ENCODE data around the gene CCDC7.

The CCDC7 gene

GRCh38 chr10:32426186-32426585 lies 19.8 kb upstream of the CCDC7 start:
- no peak overlapping the region for H2BK12ac ChIP-seq (ENCODE audit: low read length)
- no peak overlapping the region for H3K14ac ChIP-seq (ENCODE audit: low read length)
- no peak overlapping the region for H3K23ac ChIP-seq (ENCODE audit: low read length)
- H3K18ac ChIP-seq (ENCODE audit: low read length), result no peak overlapping the region
- H2AFZ ChIP-seq (ENCODE audit: insufficient read depth, low read length, poor library complexity), result no peak overlapping the region
- H3K9ac ChIP-seq (ENCODE audit: low read length), result no peak overlapping the region
- no peak overlapping the region for H4K12ac ChIP-seq (ENCODE audit: low read depth, low read length)
- H3K4ac ChIP-seq (ENCODE audit: low read depth, low read length), result no peak overlapping the region
- no peak overlapping the region for H2BK120ac ChIP-seq (ENCODE audit: insufficient read depth, low read length, poor library complexity)
- no CpG with 5 or more reads among the region's 2 CpGs for WGBS (ENCODE audit: extremely low coverage, insufficient coverage, insufficient read length)
- no peak overlapping the region for H3K4me2 ChIP-seq (ENCODE audit: low read length)
- no peaks in the 10 kb centered on the region for H3K79me2 ChIP-seq (ENCODE audit: control insufficient read depth, insufficient read depth, low read length, poor library complexity)
- no peak overlapping the region for H4K91ac ChIP-seq (ENCODE audit: low read depth, low read length)
- no peaks in the 10 kb centered on the region for H3K79me1 ChIP-seq (ENCODE audit: low read length)
- H3K4me3 ChIP-seq (ENCODE audit: low read depth, low read length), result no peak overlapping the region
- no peak overlapping the region for H2AK5ac ChIP-seq (ENCODE audit: low read length)
- DNase-seq, result no peak
- no peak overlapping the region for H4K8ac ChIP-seq (ENCODE audit: low read depth, low read length)
- H3K27me3 ChIP-seq (ENCODE audit: insufficient read depth, low read length), result no peaks in the 10 kb centered on the region
- no peaks in the 10 kb centered on the region for H3K9me3 ChIP-seq (ENCODE audit: insufficient read depth, low read depth, low read length)
- no peak overlapping the region for H3K27ac ChIP-seq (ENCODE audit: low read depth, low read length)
- H3K4me1 ChIP-seq (ENCODE audit: control insufficient read depth in 1 of 2, insufficient read depth in 2 of 2, low read length in 2 of 2), result no peaks in the 10 kb centered on the region
- H2BK5ac ChIP-seq (ENCODE audit: low read depth, low read length, poor library complexity), result no peak overlapping the region
- peaks cover 0 to 2% of the 10 kb centered on the region in 2 experiments for H3K36me3 ChIP-seq (ENCODE audit: control insufficient read depth in 1 of 2, insufficient read depth in 2 of 2, low read length in 2 of 2)

- H3K14ac ChIP-seq (ENCODE audit: low read length), result no peak overlapping the region
- no peak overlapping the region for H4K8ac ChIP-seq (ENCODE audit: low read depth, low read length)
- H2AK5ac ChIP-seq (ENCODE audit: low read length), result no peak overlapping the region
- H3K23ac ChIP-seq (ENCODE audit: low read length), result no peak overlapping the region
- H3K4me2 ChIP-seq (ENCODE audit: low read length), result no peak overlapping the region
- H3K79me2 ChIP-seq (ENCODE audit: control insufficient read depth, insufficient read depth, low read length, poor library complexity), result no peaks in the 10 kb centered on the region
- no peaks in the 10 kb centered on the region for H3K79me1 ChIP-seq (ENCODE audit: low read length)
- H2BK5ac ChIP-seq (ENCODE audit: low read depth, low read length, poor library complexity), result no peak overlapping the region
- no peaks in the 10 kb centered on the region for H3K4me1 ChIP-seq (ENCODE audit: control insufficient read depth in 1 of 2, insufficient read depth in 2 of 2, low read length in 2 of 2)
- no peak for DNase-seq
- no peak overlapping the region for H3K4ac ChIP-seq (ENCODE audit: low read depth, low read length)
- no peaks in the 10 kb centered on the region for H3K36me3 ChIP-seq (ENCODE audit: control insufficient read depth in 1 of 2, insufficient read depth in 2 of 2, low read length in 2 of 2)
- no peak overlapping the region for H2BK120ac ChIP-seq (ENCODE audit: insufficient read depth, low read length, poor library complexity)
- no peaks in the 10 kb centered on the region for H3K9me3 ChIP-seq (ENCODE audit: insufficient read depth, low read depth, low read length)
- no peak overlapping the region for H2BK12ac ChIP-seq (ENCODE audit: low read length)
- H3K4me3 ChIP-seq (ENCODE audit: low read depth, low read length), result no peak overlapping the region
- no peak overlapping the region for H4K91ac ChIP-seq (ENCODE audit: low read depth, low read length)
- no peak overlapping the region for H2AFZ ChIP-seq (ENCODE audit: insufficient read depth, low read length, poor library complexity)
- H3K9ac ChIP-seq (ENCODE audit: low read length), result no peak overlapping the region
- H4K12ac ChIP-seq (ENCODE audit: low read depth, low read length), result no peak overlapping the region
- H3K27me3 ChIP-seq (ENCODE audit: insufficient read depth, low read length), result no peaks in the 10 kb centered on the region
- H3K27ac ChIP-seq (ENCODE audit: low read depth, low read length), result no peak overlapping the region
- no CpG with 5 or more reads among the region's 1 CpG for WGBS (ENCODE audit: extremely low coverage, insufficient coverage, insufficient read length)
- H3K18ac ChIP-seq (ENCODE audit: low read length), result no peak overlapping the region
Measured at GRCh38 chr10:32433542-32433941, 12.4 kb upstream of the CCDC7 start.

- no peak for DNase-seq
- H3K27ac ChIP-seq (ENCODE audit: low read depth, low read length), result no peak overlapping the region
- no peaks in the 10 kb centered on the region for H3K36me3 ChIP-seq (ENCODE audit: control insufficient read depth in 1 of 2, insufficient read depth in 2 of 2, low read length in 2 of 2)
- no peak overlapping the region for H3K4me2 ChIP-seq (ENCODE audit: low read length)
- no peak overlapping the region for H2BK5ac ChIP-seq (ENCODE audit: low read depth, low read length, poor library complexity)
- H3K9ac ChIP-seq (ENCODE audit: low read length), result no peak overlapping the region
- no peak overlapping the region for H4K8ac ChIP-seq (ENCODE audit: low read depth, low read length)
- no peak overlapping the region for H3K23ac ChIP-seq (ENCODE audit: low read length)
- H3K79me1 ChIP-seq (ENCODE audit: low read length), result no peaks in the 10 kb centered on the region
- H3K14ac ChIP-seq (ENCODE audit: low read length), result no peak overlapping the region
- no peak overlapping the region for H4K12ac ChIP-seq (ENCODE audit: low read depth, low read length)
- H3K9me3 ChIP-seq (ENCODE audit: insufficient read depth, low read depth, low read length), result no peaks in the 10 kb centered on the region
- H3K4me3 ChIP-seq (ENCODE audit: low read depth, low read length), result no peak overlapping the region
- H3K4me1 ChIP-seq (ENCODE audit: control insufficient read depth in 1 of 2, insufficient read depth in 2 of 2, low read length in 2 of 2), result no peaks in the 10 kb centered on the region
- no peak overlapping the region for H3K18ac ChIP-seq (ENCODE audit: low read length)
- H3K4ac ChIP-seq (ENCODE audit: low read depth, low read length), result no peak overlapping the region
- H2BK12ac ChIP-seq (ENCODE audit: low read length), result no peak overlapping the region
- no peak overlapping the region for H4K91ac ChIP-seq (ENCODE audit: low read depth, low read length)
- no peaks in the 10 kb centered on the region for H3K27me3 ChIP-seq (ENCODE audit: insufficient read depth, low read length)
- no peak overlapping the region for H2AFZ ChIP-seq (ENCODE audit: insufficient read depth, low read length, poor library complexity)
- no peak overlapping the region for H2AK5ac ChIP-seq (ENCODE audit: low read length)
- no peak overlapping the region for H2BK120ac ChIP-seq (ENCODE audit: insufficient read depth, low read length, poor library complexity)
- no peaks in the 10 kb centered on the region for H3K79me2 ChIP-seq (ENCODE audit: control insufficient read depth, insufficient read depth, low read length, poor library complexity)
Measured at GRCh38 chr10:32436215-32436614, 9.7 kb upstream of the CCDC7 start.

GRCh38 chr10:32437334-32437733 lies 8.6 kb upstream of the CCDC7 start:
- Histone ChIP-seq H2BK120ac (ENCODE audit: insufficient read depth, low read length, poor library complexity) (no peak overlapping the region), H3K18ac (ENCODE audit: low read length) (no peak overlapping the region), H3K14ac (ENCODE audit: low read length) (no peak overlapping the region), H2BK5ac (ENCODE audit: low read depth, low read length, poor library complexity) (no peak overlapping the region), H3K9ac (ENCODE audit: low read length) (no peak overlapping the region), H3K4me1 (ENCODE audit: control insufficient read depth in 1 of 2, insufficient read depth in 2 of 2, low read length in 2 of 2) (no peaks in the 10 kb centered on the region), H2AK5ac (ENCODE audit: low read length) (no peak overlapping the region), H3K4ac (ENCODE audit: low read depth, low read length) (no peak overlapping the region), H2AFZ (ENCODE audit: insufficient read depth, low read length, poor library complexity) (no peak overlapping the region), H3K23ac (ENCODE audit: low read length) (no peak overlapping the region), H3K4me2 (ENCODE audit: low read length) (no peak overlapping the region), H3K9me3 (ENCODE audit: insufficient read depth, low read depth, low read length) (no peaks in the 10 kb centered on the region), H4K12ac (ENCODE audit: low read depth, low read length) (no peak overlapping the region), H3K79me2 (ENCODE audit: control insufficient read depth, insufficient read depth, low read length, poor library complexity) (no peaks in the 10 kb centered on the region), H4K8ac (ENCODE audit: low read depth, low read length) (no peak overlapping the region), H3K4me3 (ENCODE audit: low read depth, low read length) (no peak overlapping the region), H3K27me3 (ENCODE audit: insufficient read depth, low read length) (no peaks in the 10 kb centered on the region), H4K91ac (ENCODE audit: low read depth, low read length) (no peak overlapping the region), H3K27ac (ENCODE audit: low read depth, low read length) (no peak overlapping the region), H3K36me3 (ENCODE audit: control insufficient read depth in 1 of 2, insufficient read depth in 2 of 2, low read length in 2 of 2) (no peaks in the 10 kb centered on the region), H2BK12ac (ENCODE audit: low read length) (no peak overlapping the region), H3K79me1 (ENCODE audit: low read length) (no peaks in the 10 kb centered on the region)
- no CpG with 5 or more reads among the region's 2 CpGs for WGBS (ENCODE audit: extremely low coverage, insufficient coverage, insufficient read length)
- DNase-seq, result no peak

All from trophoblast cell (in vitro differentiated cells and primary cell).